ENCODE results near the gene SEC14L5. TPM values are rescaled to one million over a fixed set of nuclear protein-coding genes. Genes with fewer than 3 reads are reported as not detected.

SEC14L5 gene
- polyA plus RNA-seq, 3 donors = 0.03 TPM; not detected in 2

GRCh38 chr16:4984174-4984990 is 26.3 kb downstream of the SEC14L5 start:
- no peak overlapping the region for H3K4me3 ChIP-seq (replicated peaks in 1 of 3; ENCODE audit: low read depth in 2 of 3, low read length in 3 of 3)
- no peaks in the 10 kb centered on the region for H3K36me3 ChIP-seq (replicated peaks in 1 of 2; ENCODE audit: control insufficient read depth in 1 of 2, insufficient read depth in 2 of 2, low read length in 2 of 2)
- H2AFZ ChIP-seq (ENCODE audit: insufficient read depth, low read depth, low read length, poor library complexity, severe bottlenecking) = no peak overlapping the region
- intact Hi-C loops (cut with micrococcal nuclease) = no loop called here
- H3K4me2 ChIP-seq (replicated peaks; ENCODE audit: extremely low read depth, low read length, poor library complexity, severe bottlenecking) = no peak overlapping the region
- H3K9ac ChIP-seq (ENCODE audit: insufficient read depth, low read length, poor library complexity, severe bottlenecking) = no peak overlapping the region
- DNase-seq = no peak
- Mint-ChIP-seq H3K27ac (no peak overlapping the region), H3K9me3 (peaks cover 3 to 18% (median 6%) of the 10 kb centered on the region in 7 donors), H3K4me1 (peaks cover 3% of the 10 kb centered on the region), H3K4me3 (no peak overlapping the region), H3K27me3 (ENCODE audit: low read depth in 3 of 3) (peaks cover 42 to 58% (median 48%) of the 10 kb centered on the region in 3 donors), H3K36me3 (no peaks in the 10 kb centered on the region)
- peaks cover 0 to 5% of the 10 kb centered on the region in 2 donors for H3K9me3 ChIP-seq (replicated peaks in 1 of 2; ENCODE audit: control insufficient read depth in 1 of 2, insufficient read depth in 1 of 2, low read length in 2 of 2)
- H3K27me3 ChIP-seq (ENCODE audit: control insufficient read depth in 2 of 2, insufficient read depth in 2 of 2, low read length in 2 of 2) = peaks cover 22 to 50% of the 10 kb centered on the region in 2 donors
- no peaks in the 10 kb centered on the region for H4K20me1 ChIP-seq (ENCODE audit: insufficient read depth, low read length)
- H3K79me2 ChIP-seq (ENCODE audit: insufficient read depth, low read length) = no peaks in the 10 kb centered on the region
- no peak overlapping the region for H3K27ac ChIP-seq (ENCODE audit: low read depth in 1 of 2, low read length in 2 of 2)
- no peak for TF ChIP-seq CTCF (IDR thresholded peaks at IDR 0.05)
- no peaks in the 10 kb centered on the region for H3K4me1 ChIP-seq (ENCODE audit: control insufficient read depth in 1 of 2, insufficient read depth in 2 of 2, low read length in 2 of 2)
- WGBS (ENCODE audit: insufficient coverage) = no CpG with 5 or more reads among the region's 5 CpGs

GRCh38 chr16:4987250-4987579 is 29.1 kb downstream of the SEC14L5 start:
- Histone ChIP-seq H3K4me3 (replicated peaks in 1 of 3; ENCODE audit: low read depth in 2 of 3, low read length in 3 of 3) (no peak overlapping the region), H4K20me1 (ENCODE audit: insufficient read depth, low read length) (no peaks in the 10 kb centered on the region), H3K4me1 (ENCODE audit: control insufficient read depth in 1 of 2, insufficient read depth in 2 of 2, low read length in 2 of 2) (no peaks in the 10 kb centered on the region), H3K27ac (ENCODE audit: low read depth in 1 of 2, low read length in 2 of 2) (no peak overlapping the region), H3K27me3 (ENCODE audit: control insufficient read depth in 2 of 2, insufficient read depth in 2 of 2, low read length in 2 of 2) (peaks cover 22 to 52% of the 10 kb centered on the region in 2 donors), H2AFZ (ENCODE audit: insufficient read depth, low read depth, low read length, poor library complexity, severe bottlenecking) (no peak overlapping the region), H3K9ac (ENCODE audit: insufficient read depth, low read length, poor library complexity, severe bottlenecking) (no peak overlapping the region), H3K36me3 (replicated peaks in 1 of 2; ENCODE audit: control insufficient read depth in 1 of 2, insufficient read depth in 2 of 2, low read length in 2 of 2) (no peaks in the 10 kb centered on the region), H3K9me3 (replicated peaks in 1 of 2; ENCODE audit: control insufficient read depth in 1 of 2, insufficient read depth in 1 of 2, low read length in 2 of 2) (peaks cover 0 to 5% of the 10 kb centered on the region in 2 donors), H3K4me2 (replicated peaks; ENCODE audit: extremely low read depth, low read length, poor library complexity, severe bottlenecking) (no peak overlapping the region), H3K79me2 (ENCODE audit: insufficient read depth, low read length) (no peaks in the 10 kb centered on the region)
- H3K9me3 Mint-ChIP-seq = peaks cover 3 to 18% (median 6%) of the 10 kb centered on the region in 7 donors
- H3K36me3 Mint-ChIP-seq = no peaks in the 10 kb centered on the region
- TF ChIP-seq CTCF (IDR thresholded peaks at IDR 0.05) = no peak
- WGBS (ENCODE audit: insufficient coverage) = 0% methylated on average over 2 of the region's 10 CpGs
- DNase-seq = no peak
- H3K27me3 Mint-ChIP-seq (ENCODE audit: low read depth in 3 of 3) = peaks cover 43 to 56% (median 44%) of the 10 kb centered on the region in 3 donors
- no peak overlapping the region for H3K27ac Mint-ChIP-seq
- intact Hi-C loops (cut with micrococcal nuclease) = no loop called here
- peaks cover 3% of the 10 kb centered on the region for H3K4me1 Mint-ChIP-seq
- peak overlapping the region in 1 of 2 donors; percentile 59 for H3K4me3 Mint-ChIP-seq

Measured in CD14-positive monocyte (primary cell).